HEK293 (cell line): ENCODE data around the gene CILP.

Experiments
- YY1 ChIP-seq: fragments of 450-650 bp; formaldehyde crosslinking; IDR thresholded peaks from 2 replicates; pipeline ENCODE4 v1.5.1; 2018; ENCODE audit warnings: missing biosample characterization, missing genetic modification characterization
- ZBTB21 ChIP-seq: fragments of 450-650 bp; formaldehyde crosslinking; IDR thresholded peaks from 2 replicates; pipeline ENCODE4 v1.5.1; 2017; ENCODE audit warnings: missing biosample characterization, missing genetic modification characterization
- ZNF16 ChIP-seq: fragments of 450-650 bp; formaldehyde crosslinking; IDR thresholded peaks from 2 replicates; pipeline ENCODE4 v1.5.1; 2016; ENCODE audit warnings: low read depth, missing biosample characterization, missing genetic modification characterization
- ZNF19 ChIP-seq: fragments of 450-650 bp; formaldehyde crosslinking; IDR thresholded peaks from 2 replicates; pipeline ENCODE4; 2016; ENCODE audit warnings: missing biosample characterization, missing genetic modification characterization, low read depth
- ZNF24 ChIP-seq: fragments of 450-650 bp; formaldehyde crosslinking; IDR thresholded peaks from 2 replicates; pipeline ENCODE4 v1.5.1; 2016; ENCODE audit warnings: missing biosample characterization, missing genetic modification characterization
- TF ChIP-seq, protein P1 (sequence below): fragments of 450-650 bp; formaldehyde crosslinking; IDR thresholded peaks from 2 replicates; pipeline ENCODE4 v1.5.1; 2016; ENCODE audit warnings: missing biosample characterization, missing genetic modification characterization
- TF ChIP-seq, protein P2 (sequence below): sonication (generic); formaldehyde crosslinking; IDR thresholded peaks from 2 replicates; pipeline ENCODE4 v1.8.1; 2022; ENCODE audit warnings: mild to moderate bottlenecking, moderate library complexity, missing genetic modification reagents

DNA sequence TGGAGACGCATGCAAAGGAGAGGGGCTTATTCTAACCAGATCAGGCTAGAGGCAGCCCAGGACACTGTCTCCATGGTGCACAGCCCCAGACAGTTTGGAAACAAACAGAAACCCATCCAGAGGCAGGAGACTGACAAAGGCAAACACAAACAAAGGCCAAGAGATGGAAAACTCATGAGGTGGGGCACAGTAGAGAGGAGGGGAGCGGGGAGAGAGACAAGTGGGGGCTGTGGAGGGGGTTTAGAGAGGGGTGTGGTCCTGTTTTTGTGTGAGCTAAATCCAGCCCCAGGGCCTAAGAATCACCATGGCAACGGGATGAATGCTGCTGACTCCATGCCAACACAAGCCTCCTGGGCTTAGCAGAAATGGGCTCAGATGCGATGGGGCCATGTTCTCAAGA, 43.1 kb upstream of the CILP start:
- TF ChIP-seq, protein P1, sequence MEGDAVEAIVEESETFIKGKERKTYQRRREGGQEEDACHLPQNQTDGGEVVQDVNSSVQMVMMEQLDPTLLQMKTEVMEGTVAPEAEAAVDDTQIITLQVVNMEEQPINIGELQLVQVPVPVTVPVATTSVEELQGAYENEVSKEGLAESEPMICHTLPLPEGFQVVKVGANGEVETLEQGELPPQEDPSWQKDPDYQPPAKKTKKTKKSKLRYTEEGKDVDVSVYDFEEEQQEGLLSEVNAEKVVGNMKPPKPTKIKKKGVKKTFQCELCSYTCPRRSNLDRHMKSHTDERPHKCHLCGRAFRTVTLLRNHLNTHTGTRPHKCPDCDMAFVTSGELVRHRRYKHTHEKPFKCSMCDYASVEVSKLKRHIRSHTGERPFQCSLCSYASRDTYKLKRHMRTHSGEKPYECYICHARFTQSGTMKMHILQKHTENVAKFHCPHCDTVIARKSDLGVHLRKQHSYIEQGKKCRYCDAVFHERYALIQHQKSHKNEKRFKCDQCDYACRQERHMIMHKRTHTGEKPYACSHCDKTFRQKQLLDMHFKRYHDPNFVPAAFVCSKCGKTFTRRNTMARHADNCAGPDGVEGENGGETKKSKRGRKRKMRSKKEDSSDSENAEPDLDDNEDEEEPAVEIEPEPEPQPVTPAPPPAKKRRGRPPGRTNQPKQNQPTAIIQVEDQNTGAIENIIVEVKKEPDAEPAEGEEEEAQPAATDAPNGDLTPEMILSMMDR (tag by site-specific recombination), result no peak
- TF ChIP-seq ZNF24 (tag by site-specific recombination) (no peak), YY1 (tag by site-specific recombination) (no peak), ZBTB21 (no peak), ZNF19 (tag by site-specific recombination) (no peak), ZNF16 (tag by site-specific recombination) (no peak)
- TF ChIP-seq, protein P2, sequence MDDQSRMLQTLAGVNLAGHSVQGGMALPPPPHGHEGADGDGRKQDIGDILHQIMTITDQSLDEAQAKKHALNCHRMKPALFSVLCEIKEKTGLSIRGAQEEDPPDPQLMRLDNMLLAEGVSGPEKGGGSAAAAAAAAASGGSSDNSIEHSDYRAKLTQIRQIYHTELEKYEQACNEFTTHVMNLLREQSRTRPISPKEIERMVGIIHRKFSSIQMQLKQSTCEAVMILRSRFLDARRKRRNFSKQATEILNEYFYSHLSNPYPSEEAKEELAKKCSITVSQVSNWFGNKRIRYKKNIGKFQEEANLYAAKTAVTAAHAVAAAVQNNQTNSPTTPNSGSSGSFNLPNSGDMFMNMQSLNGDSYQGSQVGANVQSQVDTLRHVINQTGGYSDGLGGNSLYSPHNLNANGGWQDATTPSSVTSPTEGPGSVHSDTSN (CRISPR knock-in tag), result no peak
